SU-DHL-6 (cell line): Measurements from ENCODE around the gene LRRFIP2.

Experiments
- CTCF ChIP-seq: fragments of 200-600 bp; sonication (generic); IDR thresholded peaks from one replicate; pipeline ENCODE4 v1.5.1; 2017; ENCODE audit warnings: antibody characterized with exemption, mild to moderate bottlenecking, low read length, moderate library complexity; ENCODE audit not compliant: insufficient read depth, poor library complexity, severe bottlenecking
- EZH2phosphoT487 ChIP-seq: fragments of 200-600 bp; sonication (generic), shearing (Covaris generic); conservative IDR thresholded peaks from 2 replicates; pipeline ENCODE4 v1.6.1; 2018; ENCODE audit warnings: mild to moderate bottlenecking, antibody characterized with exemption, low read length, moderate library complexity, mixed read lengths

- TF ChIP-seq CTCF, result no peak
- no peak for TF ChIP-seq EZH2phosphoT487
These were observed 38.3 kb downstream of the LRRFIP2 start for GRCh38 chr3:37136067-37136466.
